ENCODE results near the gene MMP21. TPM values are rescaled to one million over a fixed set of nuclear protein-coding genes. Genes with fewer than 3 reads are reported as not detected.

The MMP21 gene
- total and polyA plus RNA-seq, 2 of the 13 experiments (the other 11 are each of a cell fraction or from before 2014, with no cell fraction given): not detected

DNA sequence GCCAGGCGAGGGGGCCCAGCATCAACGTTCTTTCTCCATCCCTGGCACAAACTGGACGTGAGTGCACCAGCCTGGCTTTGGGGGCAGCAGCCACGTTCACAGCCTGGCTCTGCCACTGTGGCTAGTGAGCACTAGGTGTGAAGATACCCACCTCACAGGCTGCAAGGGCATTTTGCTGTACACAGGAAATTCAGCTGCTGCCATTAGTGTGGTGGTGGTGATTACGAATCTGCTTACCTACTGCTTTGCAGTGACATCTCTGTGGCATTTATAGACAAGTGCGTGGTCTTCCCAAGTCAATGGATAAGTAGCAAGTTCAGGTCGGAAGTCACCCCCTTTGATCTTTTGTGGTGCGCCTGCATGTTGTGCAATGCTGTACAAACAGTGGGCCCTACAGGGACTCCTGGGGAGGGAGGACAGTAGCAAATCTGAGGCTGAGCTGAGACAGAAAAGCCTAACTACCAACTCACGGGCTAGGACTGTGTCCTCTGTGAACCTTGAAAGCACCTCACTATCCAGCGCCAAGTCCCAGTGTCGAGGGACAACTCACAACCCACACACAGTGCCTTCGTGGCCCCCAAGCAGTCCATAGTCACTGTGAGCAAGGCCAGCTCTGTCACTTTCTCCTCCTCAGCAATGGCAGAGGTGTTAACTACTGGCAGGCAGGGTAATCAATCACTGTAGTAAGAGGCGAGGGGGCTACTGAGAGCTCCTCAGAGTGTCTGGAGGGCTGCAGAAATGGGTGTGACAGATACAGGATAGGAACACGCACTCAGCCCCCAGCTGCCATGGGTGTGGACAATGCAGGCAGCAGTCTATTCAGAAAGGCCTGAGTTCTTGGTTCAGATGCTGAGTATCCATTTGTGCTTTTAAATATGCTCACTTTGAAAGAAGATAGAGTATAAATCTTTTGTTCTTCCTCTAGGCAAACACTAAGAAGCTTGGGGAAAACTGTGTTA is 17.0 kb upstream of the MMP21 start (continued):
- TF ChIP-seq IRF2 (CRISPR knock-in tag; IDR thresholded peaks at IDR 0.05) (peak; percentile 89), ZSCAN31 (CRISPR knock-in tag; IDR thresholded peaks at IDR 0.05; ENCODE audit: low read depth) (0 out of 2 replicates have a peak, but pooled peaks have one; percentile 43), FOXK1 (CRISPR knock-in tag; IDR thresholded peaks at IDR 0.05; ENCODE audit: borderline replicate concordance, low read depth) (peak; percentile 88; the same call in 1 of the 2 replicates), IKZF1 (IDR thresholded peaks at IDR 0.05) (no peak), KDM3A (CRISPR knock-in tag; IDR thresholded peaks at IDR 0.05; ENCODE audit: low read depth) (peak; percentile 88), NR2F2 (IDR thresholded peaks at IDR 0.05; ENCODE audit: borderline replicate concordance, low read depth) (peak; percentile 94), SRSF9 (IDR thresholded peaks at IDR 0.05; ENCODE audit: borderline replicate concordance, insufficient read depth, low read depth, low read length, poor library complexity, severe bottlenecking) (no peak), ZNF670 (CRISPR knock-in tag; IDR thresholded peaks at IDR 0.05; ENCODE audit: borderline replicate concordance) (no peak), IRX3 (CRISPR knock-in tag; IDR thresholded peaks at IDR 0.05; ENCODE audit: borderline replicate concordance, low read depth) (0 out of 2 replicates have a peak, but pooled peaks have one; percentile 65), ZFX (CRISPR knock-in tag; IDR thresholded peaks at IDR 0.05; ENCODE audit: low read depth) (peak; percentile 73), ZNF562 (CRISPR knock-in tag; IDR thresholded peaks at IDR 0.05; ENCODE audit: borderline replicate concordance) (no peak), ZNF10 (CRISPR knock-in tag; IDR thresholded peaks at IDR 0.05; ENCODE audit: borderline replicate concordance, low read depth) (no peak), AHR (CRISPR knock-in tag; IDR thresholded peaks at IDR 0.05) (no peak)
- TF ChIP-seq, protein P1, sequence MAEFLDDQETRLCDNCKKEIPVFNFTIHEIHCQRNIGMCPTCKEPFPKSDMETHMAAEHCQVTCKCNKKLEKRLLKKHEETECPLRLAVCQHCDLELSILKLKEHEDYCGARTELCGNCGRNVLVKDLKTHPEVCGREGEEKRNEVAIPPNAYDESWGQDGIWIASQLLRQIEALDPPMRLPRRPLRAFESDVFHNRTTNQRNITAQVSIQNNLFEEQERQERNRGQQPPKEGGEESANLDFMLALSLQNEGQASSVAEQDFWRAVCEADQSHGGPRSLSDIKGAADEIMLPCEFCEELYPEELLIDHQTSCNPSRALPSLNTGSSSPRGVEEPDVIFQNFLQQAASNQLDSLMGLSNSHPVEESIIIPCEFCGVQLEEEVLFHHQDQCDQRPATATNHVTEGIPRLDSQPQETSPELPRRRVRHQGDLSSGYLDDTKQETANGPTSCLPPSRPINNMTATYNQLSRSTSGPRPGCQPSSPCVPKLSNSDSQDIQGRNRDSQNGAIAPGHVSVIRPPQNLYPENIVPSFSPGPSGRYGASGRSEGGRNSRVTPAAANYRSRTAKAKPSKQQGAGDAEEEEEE (CRISPR knock-in tag; IDR thresholded peaks at IDR 0.05; ENCODE audit: borderline replicate concordance): no peak
- TF ChIP-seq, protein P2, sequence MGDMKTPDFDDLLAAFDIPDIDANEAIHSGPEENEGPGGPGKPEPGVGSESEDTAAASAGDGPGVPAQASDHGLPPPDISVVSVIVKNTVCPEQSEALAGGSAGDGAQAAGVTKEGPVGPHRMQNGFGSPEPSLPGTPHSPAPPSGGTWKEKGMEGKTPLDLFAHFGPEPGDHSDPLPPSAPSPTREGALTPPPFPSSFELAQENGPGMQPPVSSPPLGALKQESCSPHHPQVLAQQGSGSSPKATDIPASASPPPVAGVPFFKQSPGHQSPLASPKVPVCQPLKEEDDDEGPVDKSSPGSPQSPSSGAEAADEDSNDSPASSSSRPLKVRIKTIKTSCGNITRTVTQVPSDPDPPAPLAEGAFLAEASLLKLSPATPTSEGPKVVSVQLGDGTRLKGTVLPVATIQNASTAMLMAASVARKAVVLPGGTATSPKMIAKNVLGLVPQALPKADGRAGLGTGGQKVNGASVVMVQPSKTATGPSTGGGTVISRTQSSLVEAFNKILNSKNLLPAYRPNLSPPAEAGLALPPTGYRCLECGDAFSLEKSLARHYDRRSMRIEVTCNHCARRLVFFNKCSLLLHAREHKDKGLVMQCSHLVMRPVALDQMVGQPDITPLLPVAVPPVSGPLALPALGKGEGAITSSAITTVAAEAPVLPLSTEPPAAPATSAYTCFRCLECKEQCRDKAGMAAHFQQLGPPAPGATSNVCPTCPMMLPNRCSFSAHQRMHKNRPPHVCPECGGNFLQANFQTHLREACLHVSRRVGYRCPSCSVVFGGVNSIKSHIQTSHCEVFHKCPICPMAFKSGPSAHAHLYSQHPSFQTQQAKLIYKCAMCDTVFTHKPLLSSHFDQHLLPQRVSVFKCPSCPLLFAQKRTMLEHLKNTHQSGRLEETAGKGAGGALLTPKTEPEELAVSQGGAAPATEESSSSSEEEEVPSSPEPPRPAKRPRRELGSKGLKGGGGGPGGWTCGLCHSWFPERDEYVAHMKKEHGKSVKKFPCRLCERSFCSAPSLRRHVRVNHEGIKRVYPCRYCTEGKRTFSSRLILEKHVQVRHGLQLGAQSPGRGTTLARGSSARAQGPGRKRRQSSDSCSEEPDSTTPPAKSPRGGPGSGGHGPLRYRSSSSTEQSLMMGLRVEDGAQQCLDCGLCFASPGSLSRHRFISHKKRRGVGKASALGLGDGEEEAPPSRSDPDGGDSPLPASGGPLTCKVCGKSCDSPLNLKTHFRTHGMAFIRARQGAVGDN (CRISPR knock-in tag; IDR thresholded peaks at IDR 0.05): peak; percentile 78
- TF ChIP-seq, protein P3, sequence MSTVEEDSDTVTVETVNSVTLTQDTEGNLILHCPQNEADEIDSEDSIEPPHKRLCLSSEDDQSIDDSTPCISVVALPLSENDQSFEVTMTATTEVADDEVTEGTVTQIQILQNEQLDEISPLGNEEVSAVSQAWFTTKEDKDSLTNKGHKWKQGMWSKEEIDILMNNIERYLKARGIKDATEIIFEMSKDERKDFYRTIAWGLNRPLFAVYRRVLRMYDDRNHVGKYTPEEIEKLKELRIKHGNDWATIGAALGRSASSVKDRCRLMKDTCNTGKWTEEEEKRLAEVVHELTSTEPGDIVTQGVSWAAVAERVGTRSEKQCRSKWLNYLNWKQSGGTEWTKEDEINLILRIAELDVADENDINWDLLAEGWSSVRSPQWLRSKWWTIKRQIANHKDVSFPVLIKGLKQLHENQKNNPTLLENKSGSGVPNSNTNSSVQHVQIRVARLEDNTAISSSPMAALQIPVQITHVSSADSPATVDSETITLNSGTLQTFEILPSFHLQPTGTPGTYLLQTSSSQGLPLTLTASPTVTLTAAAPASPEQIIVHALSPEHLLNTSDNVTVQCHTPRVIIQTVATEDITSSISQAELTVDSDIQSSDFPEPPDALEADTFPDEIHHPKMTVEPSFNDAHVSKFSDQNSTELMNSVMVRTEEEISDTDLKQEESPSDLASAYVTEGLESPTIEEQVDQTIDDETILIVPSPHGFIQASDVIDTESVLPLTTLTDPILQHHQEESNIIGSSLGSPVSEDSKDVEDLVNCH (CRISPR knock-in tag; IDR thresholded peaks at IDR 0.05): no peak
- TF ChIP-seq, protein P4, sequence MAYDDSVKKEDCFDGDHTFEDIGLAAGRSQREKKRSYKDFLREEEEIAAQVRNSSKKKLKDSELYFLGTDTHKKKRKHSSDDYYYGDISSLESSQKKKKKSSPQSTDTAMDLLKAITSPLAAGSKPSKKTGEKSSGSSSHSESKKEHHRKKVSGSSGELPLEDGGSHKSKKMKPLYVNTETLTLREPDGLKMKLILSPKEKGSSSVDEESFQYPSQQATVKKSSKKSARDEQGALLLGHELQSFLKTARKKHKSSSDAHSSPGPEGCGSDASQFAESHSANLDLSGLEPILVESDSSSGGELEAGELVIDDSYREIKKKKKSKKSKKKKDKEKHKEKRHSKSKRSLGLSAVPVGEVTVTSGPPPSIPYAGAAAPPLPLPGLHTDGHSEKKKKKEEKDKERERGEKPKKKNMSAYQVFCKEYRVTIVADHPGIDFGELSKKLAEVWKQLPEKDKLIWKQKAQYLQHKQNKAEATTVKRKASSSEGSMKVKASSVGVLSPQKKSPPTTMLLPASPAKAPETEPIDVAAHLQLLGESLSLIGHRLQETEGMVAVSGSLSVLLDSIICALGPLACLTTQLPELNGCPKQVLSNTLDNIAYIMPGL (CRISPR knock-in tag; IDR thresholded peaks at IDR 0.05; ENCODE audit: borderline replicate concordance in 1 of 2, low read depth in 1 of 2): peak; percentile 43 to 59; a peak in 1 of 4 replicates
